Smooth muscle cell (in vitro differentiated cells): ENCODE measurements around the gene SLC47A2. TPM values are rescaled to one million over a fixed set of nuclear protein-coding genes. Genes with fewer than 3 reads are reported as not detected.

ENCODE experiments used
- DNase-seq: peaks from one replicate; lab custom pipeline; 2025; ENCODE audit not compliant: unreplicated experiment; lab: John Stamatoyannopoulos, UW
- H2AFZ ChIP-seq: fragments of 200-600 bp; sonication (generic); 2 replicates; pipeline ENCODE4 v1.6.0; 2016; ENCODE audit warnings: antibody characterized with exemption, low read depth, mild to moderate bottlenecking
- H3F3A ChIP-seq: fragments of 200-600 bp; sonication (generic); 2 replicates; pipeline ENCODE4 v1.6.0; 2017; ENCODE audit warnings: antibody characterized with exemption, low read depth
- H3K27ac ChIP-seq: fragments of 200-600 bp; sonication (generic); 2 replicates; pipeline ENCODE4 v1.5.1; 2016; ENCODE audit warnings: low read depth, mild to moderate bottlenecking
- H3K27me3 ChIP-seq: fragments of 200-600 bp; sonication (generic); 2 replicates; pipeline ENCODE4 v1.6.1; 2016; ENCODE audit warnings: low read depth, mild to moderate bottlenecking
- H3K36me3 ChIP-seq: fragments of 200-600 bp; sonication (generic); 2 replicates; pipeline ENCODE4 v1.5.1; 2016; ENCODE audit warnings: low read depth
- H3K4me1 ChIP-seq: fragments of 200-600 bp; sonication (generic); 2 replicates; pipeline ENCODE4 v1.5.1; 2016; ENCODE audit warnings: low read depth
- H3K4me2 ChIP-seq: fragments of 200-600 bp; sonication (generic); 2 replicates; pipeline ENCODE4 v1.6.0; 2016; ENCODE audit warnings: mild to moderate bottlenecking
- H3K4me3 ChIP-seq: fragments of 200-600 bp; sonication (generic); 2 replicates; pipeline ENCODE4 v1.5.1; 2016; ENCODE audit warnings: mild to moderate bottlenecking
- H3K79me2 ChIP-seq: fragments of 200-600 bp; sonication (generic); 2 replicates; pipeline ENCODE4 v1.6.0; 2016; ENCODE audit warnings: low read depth, mild to moderate bottlenecking
- H3K9ac ChIP-seq: fragments of 200-600 bp; sonication (generic); 2 replicates; pipeline ENCODE4 v1.6.0; 2016; ENCODE audit warnings: low read depth
- H3K9me3 ChIP-seq: fragments of 200-600 bp; sonication (generic); replicated peaks from 2 replicates; pipeline ENCODE4 v1.5.1; 2016; ENCODE audit warnings: low read depth
- H4K20me1 ChIP-seq: fragments of 200-600 bp; sonication (generic); 2 replicates; pipeline ENCODE4 v1.6.0; 2016; ENCODE audit warnings: low read depth
- WGBS: methylation state at CpG from one replicate; pipeline ENCODE4 v1.1.7; 2016; ENCODE audit warnings: low lambda C conversion rate; 5-methylcytosine and 5-hydroxymethylcytosine counted together
- polyA plus RNA-seq: library from polyadenylated mRNA; unstranded; fragments of >200 nt; fragmentation: Nextera tagmentation; extraction: Ambion mirVana; gene quantifications from 2 replicates; pipeline ENCODE4 v1.2.1, GENCODE V29; 2016
- total RNA-seq: library from RNA; depleted of rRNA; stranded (reverse); fragments of >200 nt; gene quantifications from 2 replicates; pipeline ENCODE4 v1.2.3, GENCODE V29; 2014
- TF ChIP-seq, protein P1 (sequence below): fragments of 200-600 bp; sonication (generic); IDR thresholded peaks from 2 replicates; pipeline ENCODE4 v1.5.1; 2017; ENCODE audit warnings: borderline replicate concordance, mild to moderate bottlenecking, antibody characterized with exemption; ENCODE audit not compliant: insufficient read depth, poor library complexity, severe bottlenecking

The SLC47A2 gene
- total and polyA plus RNA-seq, 2 experiments from 2014 or later = not detected

DNA sequence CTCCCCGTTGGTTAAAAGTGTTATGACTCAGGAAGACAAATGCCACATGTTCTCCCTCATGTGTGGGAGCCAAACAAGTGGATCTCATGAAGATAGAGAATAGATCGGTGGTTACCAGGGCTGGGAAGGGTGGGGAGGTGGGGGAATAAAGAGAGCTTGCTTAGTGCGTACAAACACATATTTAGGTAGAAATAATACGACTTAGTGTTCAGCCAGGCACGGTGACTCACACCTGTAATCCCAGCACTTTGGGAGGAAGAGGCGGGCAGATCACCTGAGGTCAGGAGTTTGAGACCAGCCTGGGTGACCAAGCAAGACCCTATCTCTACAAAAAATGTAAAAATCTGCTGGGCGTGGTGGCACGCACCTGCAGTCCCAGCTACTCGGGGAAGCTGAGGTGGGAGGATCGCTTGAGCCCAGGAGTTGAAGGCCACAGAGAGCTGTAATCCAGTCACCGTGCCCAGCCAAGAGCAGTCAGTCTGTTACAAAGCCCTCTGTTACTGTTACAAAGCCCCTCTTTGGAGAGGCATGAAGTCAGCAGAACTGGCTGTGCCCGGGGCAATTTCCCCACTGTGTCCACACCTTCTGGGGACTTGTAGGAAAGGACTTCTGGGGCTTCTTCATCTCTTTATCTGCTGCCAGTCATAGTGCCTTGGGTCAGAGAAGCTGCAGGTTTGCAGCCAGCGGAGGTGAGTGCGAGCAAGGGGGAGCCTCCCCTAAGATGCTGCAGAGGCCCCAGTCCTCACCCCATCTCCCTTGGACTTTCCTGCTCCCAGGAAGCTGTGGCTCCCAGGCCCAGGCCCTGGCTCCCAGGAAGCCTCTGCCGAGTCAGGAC, 36.0 kb upstream of the SLC47A2 start:
- H2AFZ ChIP-seq = no peak overlapping the region
- H3F3A ChIP-seq = no peaks in the 10 kb centered on the region
- no peak overlapping the region for H3K27ac ChIP-seq
- H3K36me3 ChIP-seq = no peaks in the 10 kb centered on the region
- no peaks in the 10 kb centered on the region for H3K9me3 ChIP-seq
- no peak overlapping the region for H3K4me3 ChIP-seq
- TF ChIP-seq, protein P1, sequence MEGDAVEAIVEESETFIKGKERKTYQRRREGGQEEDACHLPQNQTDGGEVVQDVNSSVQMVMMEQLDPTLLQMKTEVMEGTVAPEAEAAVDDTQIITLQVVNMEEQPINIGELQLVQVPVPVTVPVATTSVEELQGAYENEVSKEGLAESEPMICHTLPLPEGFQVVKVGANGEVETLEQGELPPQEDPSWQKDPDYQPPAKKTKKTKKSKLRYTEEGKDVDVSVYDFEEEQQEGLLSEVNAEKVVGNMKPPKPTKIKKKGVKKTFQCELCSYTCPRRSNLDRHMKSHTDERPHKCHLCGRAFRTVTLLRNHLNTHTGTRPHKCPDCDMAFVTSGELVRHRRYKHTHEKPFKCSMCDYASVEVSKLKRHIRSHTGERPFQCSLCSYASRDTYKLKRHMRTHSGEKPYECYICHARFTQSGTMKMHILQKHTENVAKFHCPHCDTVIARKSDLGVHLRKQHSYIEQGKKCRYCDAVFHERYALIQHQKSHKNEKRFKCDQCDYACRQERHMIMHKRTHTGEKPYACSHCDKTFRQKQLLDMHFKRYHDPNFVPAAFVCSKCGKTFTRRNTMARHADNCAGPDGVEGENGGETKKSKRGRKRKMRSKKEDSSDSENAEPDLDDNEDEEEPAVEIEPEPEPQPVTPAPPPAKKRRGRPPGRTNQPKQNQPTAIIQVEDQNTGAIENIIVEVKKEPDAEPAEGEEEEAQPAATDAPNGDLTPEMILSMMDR = no peak
- no peak for DNase-seq
- H3K9ac ChIP-seq = no peak overlapping the region
- no peaks in the 10 kb centered on the region for H4K20me1 ChIP-seq
- no peaks in the 10 kb centered on the region for H3K27me3 ChIP-seq
- H3K4me2 ChIP-seq = no peak overlapping the region
- H3K4me1 ChIP-seq = no peaks in the 10 kb centered on the region
- H3K79me2 ChIP-seq = no peaks in the 10 kb centered on the region
- 90% methylated on average over 15 of the region's 15 CpGs for WGBS

DNA sequence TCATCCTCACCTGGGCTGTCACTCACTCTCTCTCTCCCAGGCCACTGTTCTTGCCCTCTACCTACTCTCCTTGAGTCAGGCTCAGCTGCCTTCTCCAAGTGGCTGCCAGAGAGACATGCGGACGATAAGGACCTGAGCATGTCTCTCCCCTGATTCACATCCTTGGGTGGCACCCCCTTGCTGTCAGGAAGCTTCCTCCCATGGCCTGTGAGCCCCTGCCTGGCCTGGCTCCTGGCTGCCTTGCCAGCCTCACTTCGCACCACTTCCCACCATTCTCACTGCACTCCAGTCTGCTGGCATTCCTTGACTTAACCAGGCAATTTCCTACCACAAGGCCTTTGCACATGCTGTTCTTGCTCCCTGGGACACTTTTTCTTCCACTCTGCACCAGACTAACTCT, 34.5 kb upstream of the SLC47A2 start:
- Histone ChIP-seq H3K27ac (no peak overlapping the region), H3K36me3 (no peaks in the 10 kb centered on the region), H2AFZ (no peak overlapping the region), H3K4me3 (no peak overlapping the region), H3K27me3 (peaks cover under 1% of the 10 kb centered on the region), H3K4me1 (no peaks in the 10 kb centered on the region), H3K9me3 (no peaks in the 10 kb centered on the region), H4K20me1 (no peaks in the 10 kb centered on the region), H3K79me2 (no peaks in the 10 kb centered on the region), H3K4me2 (no peak overlapping the region), H3K9ac (no peak overlapping the region), H3F3A (no peaks in the 10 kb centered on the region)
- DNase-seq = no peak
- WGBS = 96% methylated on average over 3 of the region's 3 CpGs
- TF ChIP-seq, protein P1 = no peak

DNA sequence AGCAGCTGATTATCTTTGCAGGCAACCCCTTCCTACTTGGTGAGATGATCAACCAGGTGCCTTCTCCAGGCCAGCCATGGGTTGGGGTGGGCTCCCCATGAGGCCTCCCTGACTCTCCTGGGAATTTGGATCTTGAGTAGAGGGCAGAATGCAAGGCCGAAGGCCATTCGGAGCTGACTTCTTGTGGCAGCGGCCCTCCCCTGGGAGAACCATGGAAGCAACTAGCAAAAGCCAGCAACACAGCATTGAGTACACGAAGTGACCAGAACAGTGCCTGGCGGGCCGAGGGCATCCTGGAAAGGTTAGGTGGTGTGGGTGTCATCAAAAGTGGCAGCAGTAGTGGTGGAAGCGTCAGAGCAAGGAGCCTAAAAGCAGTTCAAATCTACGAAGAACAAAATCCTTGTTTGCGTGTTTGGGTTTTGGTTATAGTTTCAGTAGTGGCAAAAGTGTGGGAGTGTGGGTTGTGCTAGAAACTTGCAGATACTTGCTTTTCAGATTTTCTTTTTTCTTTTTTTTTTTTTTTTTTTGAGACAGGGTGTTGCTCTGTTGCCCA, 33.7 kb upstream of the SLC47A2 start:
- H3K4me1 ChIP-seq = peaks cover 5% of the 10 kb centered on the region
- 96% methylated on average over 9 of the region's 9 CpGs for WGBS

More for the DNA sequence above, 33.7 kb upstream of the SLC47A2 start:
- no peaks in the 10 kb centered on the region for H4K20me1 ChIP-seq
- peaks cover 7% of the 10 kb centered on the region for H3K27me3 ChIP-seq
- TF ChIP-seq, protein P1 = no peak
- H3K4me3 ChIP-seq = no peak overlapping the region
- H3K27ac ChIP-seq = no peak overlapping the region
- no peaks in the 10 kb centered on the region for H3F3A ChIP-seq
- DNase-seq = no peak
- H3K79me2 ChIP-seq = no peaks in the 10 kb centered on the region
- no peak overlapping the region for H2AFZ ChIP-seq
- H3K9me3 ChIP-seq = no peaks in the 10 kb centered on the region
- H3K36me3 ChIP-seq = no peaks in the 10 kb centered on the region
- H3K9ac ChIP-seq = no peak overlapping the region
- H3K4me2 ChIP-seq = no peak overlapping the region
